A673 (cell line): ENCODE measurements around the gene SLCO3A1.

Source experiments
- CTCF ChIP-seq: fragments of 300-800, 200-600 bp; sonication (generic); conservative IDR thresholded peaks from 2 replicates; pipeline ENCODE4 v1.5.1; 2017; ENCODE audit warnings: low read depth, mild to moderate bottlenecking, antibody characterized with exemption, low read length, moderate library complexity, mixed read lengths
- EZH2 ChIP-seq: fragments of 200-600 bp; sonication (generic); IDR thresholded peaks from 2 replicates; pipeline ENCODE4 v1.6.1; 2017; ENCODE audit warnings: borderline replicate concordance, low read depth, mild to moderate bottlenecking, mixed read lengths, antibody characterized with exemption, low read length; ENCODE audit not compliant: poor library complexity, severe bottlenecking

GRCh38 chr15:92033723-92034122 is 180.2 kb downstream of the SLCO3A1 start:
- TF ChIP-seq CTCF (no peak), EZH2 (no peak)
